ENCODE results near the gene METTL15. TPM values are rescaled to one million over a fixed set of nuclear protein-coding genes. Genes with fewer than 3 reads are reported as not detected.
A peak's percentile ranks its signal among the peaks of the same experiment; 100 is the strongest.

Gene METTL15
- total and polyA plus RNA-seq, 2 donors (not counting 1 experiment from before 2014, with no cell fraction given) = 3.9 to 19.7 TPM

- Mint-ChIP-seq H3K4me1 (peaks cover 38% of the 10 kb centered on the region), H3K9me3 (ENCODE audit: insufficient read depth) (no peaks in the 10 kb centered on the region), H3K4me3 (peak overlapping the region; percentile 69), H3K27me3 (no peaks in the 10 kb centered on the region), H3K27ac (no peak overlapping the region)
- Histone ChIP-seq H3K4me2 (replicated peaks; ENCODE audit: low read depth, low read length, poor library complexity, severe bottlenecking) (no peak overlapping the region), H3K27me3 (replicated peaks in 1 of 4; ENCODE audit: control extremely low read depth in 1 of 4, control insufficient read depth in 3 of 4, insufficient read depth in 4 of 4, low read length in 3 of 4) (no peaks in the 10 kb centered on the region), H3K36me3 (replicated peaks in 1 of 2; ENCODE audit: control extremely low read depth in 1 of 2, control insufficient read depth in 1 of 2, extremely low read depth in 1 of 2, insufficient read depth in 2 of 2, low read length in 1 of 2) (no peaks in the 10 kb centered on the region), H3K9me3 (ENCODE audit: control extremely low read depth in 1 of 3, control insufficient read depth in 2 of 3, insufficient read depth in 1 of 3, low read length in 2 of 3) (no peaks in the 10 kb centered on the region), H3K27ac (ENCODE audit: low read length in 2 of 2) (no peak overlapping the region), H3K4me3 (ENCODE audit: control extremely low read depth in 1 of 5, extremely low read depth in 1 of 5, insufficient read depth in 1 of 5, low read depth in 2 of 5, low read length in 4 of 5) (no peak overlapping the region), H3K4me1 (ENCODE audit: control insufficient read depth in 2 of 2, insufficient read depth in 2 of 2, low read length in 2 of 2) (peaks cover 24 to 26% of the 10 kb centered on the region in 2 donors), H3K79me2 (ENCODE audit: control insufficient read depth, insufficient read depth, low read length) (peaks cover 57% of the 10 kb centered on the region), H2AFZ (ENCODE audit: insufficient read depth, low read depth, low read length, poor library complexity, severe bottlenecking) (no peak overlapping the region), H3K9ac (ENCODE audit: low read length) (no peak overlapping the region), H4K20me1 (ENCODE audit: control insufficient read depth, insufficient read depth, low read length, poor library complexity, severe bottlenecking) (no peaks in the 10 kb centered on the region)
- ChIA-PET POLR2A (no interaction called here), CTCF (interaction anchor here (0.5 kb wide), 1 partner anchor 9 kb away, joined by 4 read pairs; no protein-coding TSS in a partner anchor)
- intact Hi-C loops (cut with micrococcal nuclease) = no loop called here
- no peak for DNase-seq
- ATAC-seq (ENCODE audit: low read depth) = no peak
- no CpG with 5 or more reads among the region's 5 CpGs for whole genome bisulfite sequencing (ENCODE audit: insufficient coverage)
- TF ChIP-seq EZH2 (IDR thresholded peaks at IDR 0.05; ENCODE audit: borderline replicate concordance, insufficient read depth, low read depth, low read length, poor library complexity, severe bottlenecking) (no peak), CTCF (IDR thresholded peaks at IDR 0.05) (no peak)
Observed at GRCh38 chr11:28105869-28106268, 2.3 kb upstream of the METTL15 start.

- Histone ChIP-seq H3K4me3 (ENCODE audit: control extremely low read depth in 1 of 5, extremely low read depth in 1 of 5, insufficient read depth in 1 of 5, low read depth in 2 of 5, low read length in 4 of 5) (no peak overlapping the region), H3K27me3 (replicated peaks in 1 of 4; ENCODE audit: control extremely low read depth in 1 of 4, control insufficient read depth in 3 of 4, insufficient read depth in 4 of 4, low read length in 3 of 4) (no peaks in the 10 kb centered on the region), H3K36me3 (replicated peaks in 1 of 2; ENCODE audit: control extremely low read depth in 1 of 2, control insufficient read depth in 1 of 2, extremely low read depth in 1 of 2, insufficient read depth in 2 of 2, low read length in 1 of 2) (no peaks in the 10 kb centered on the region), H4K20me1 (ENCODE audit: control insufficient read depth, insufficient read depth, low read length, poor library complexity, severe bottlenecking) (no peaks in the 10 kb centered on the region), H3K9me3 (ENCODE audit: control extremely low read depth in 1 of 3, control insufficient read depth in 2 of 3, insufficient read depth in 1 of 3, low read length in 2 of 3) (no peaks in the 10 kb centered on the region), H3K4me1 (ENCODE audit: control insufficient read depth in 2 of 2, insufficient read depth in 2 of 2, low read length in 2 of 2) (peaks cover 30% of the 10 kb centered on the region in 2 donors), H3K4me2 (replicated peaks; ENCODE audit: low read depth, low read length, poor library complexity, severe bottlenecking) (no peak overlapping the region), H3K9ac (ENCODE audit: low read length) (no peak overlapping the region), H3K27ac (ENCODE audit: low read length in 2 of 2) (no peak overlapping the region), H3K79me2 (ENCODE audit: control insufficient read depth, insufficient read depth, low read length) (peaks cover 63% of the 10 kb centered on the region), H2AFZ (ENCODE audit: insufficient read depth, low read depth, low read length, poor library complexity, severe bottlenecking) (no peak overlapping the region)
- peak overlapping the region; percentile 76 for H3K27ac Mint-ChIP-seq
- no peaks in the 10 kb centered on the region for H3K27me3 Mint-ChIP-seq
- WGBS (ENCODE audit: insufficient coverage) = 84% methylated on average over 7 of the region's 14 CpGs
- no peaks in the 10 kb centered on the region for H3K9me3 Mint-ChIP-seq (ENCODE audit: insufficient read depth)
- peak overlapping the region; percentile 69 for H3K4me3 Mint-ChIP-seq
- ATAC-seq (ENCODE audit: low read depth) (no peak), DNase-seq (no peak)
- intact Hi-C loops (cut with micrococcal nuclease) = no loop called here
- CTCF ChIA-PET = interaction anchor here (0.5 kb wide), 1 partner anchor 10 kb away, joined by 4 read pairs; no protein-coding TSS in a partner anchor
- POLR2A ChIA-PET = no interaction called here
- peaks cover 42% of the 10 kb centered on the region for H3K4me1 Mint-ChIP-seq
- TF ChIP-seq EZH2 (IDR thresholded peaks at IDR 0.05; ENCODE audit: borderline replicate concordance, insufficient read depth, low read depth, low read length, poor library complexity, severe bottlenecking) (no peak), CTCF (IDR thresholded peaks at IDR 0.05) (no peak)
Observed at GRCh38 chr11:28106353-28107043, 1.7 kb upstream of the METTL15 start.
